Panc1 (cell line): ENCODE results near the gene ENOX2.

Experiments
- POLR2AphosphoS5 ChIP-seq: IDR thresholded peaks from 2 replicates; pipeline ENCODE4 v1.6.1; 2012; ENCODE audit warnings: mild to moderate bottlenecking, low read depth, low read length, moderate library complexity
- SIN3A ChIP-seq: IDR thresholded peaks from 2 replicates; pipeline ENCODE4 v1.6.1; 2012; ENCODE audit warnings: low read depth, mild to moderate bottlenecking, low read length, moderate library complexity, borderline replicate concordance; ENCODE audit not compliant: insufficient read depth
- TF ChIP-seq, protein P1 (sequence below): fragments of 450-650 bp; IDR thresholded peaks from 2 replicates; pipeline ENCODE4 v1.5.1; 2017; ENCODE audit warnings: mild to moderate bottlenecking

DNA sequence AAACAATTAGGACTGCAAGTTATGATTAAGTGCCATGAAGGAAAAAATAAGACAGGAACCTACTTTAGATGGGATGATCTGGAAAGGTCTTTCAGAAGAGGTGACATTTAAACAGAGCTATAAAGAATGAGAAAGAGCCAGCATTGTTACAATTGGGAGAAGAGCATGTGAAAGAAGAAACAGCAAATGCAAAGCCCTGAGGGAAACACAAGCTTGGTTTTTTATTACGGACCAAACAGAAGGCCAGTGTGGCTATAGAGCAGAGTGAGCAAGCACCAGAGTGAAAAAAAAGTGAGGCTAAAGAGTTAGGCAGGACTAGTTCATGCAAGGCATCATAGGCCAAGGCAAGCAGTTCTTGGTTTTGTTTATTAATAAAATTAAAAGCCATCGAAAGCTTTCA, 325.6 kb downstream of the ENOX2 start:
- TF ChIP-seq, protein P1, sequence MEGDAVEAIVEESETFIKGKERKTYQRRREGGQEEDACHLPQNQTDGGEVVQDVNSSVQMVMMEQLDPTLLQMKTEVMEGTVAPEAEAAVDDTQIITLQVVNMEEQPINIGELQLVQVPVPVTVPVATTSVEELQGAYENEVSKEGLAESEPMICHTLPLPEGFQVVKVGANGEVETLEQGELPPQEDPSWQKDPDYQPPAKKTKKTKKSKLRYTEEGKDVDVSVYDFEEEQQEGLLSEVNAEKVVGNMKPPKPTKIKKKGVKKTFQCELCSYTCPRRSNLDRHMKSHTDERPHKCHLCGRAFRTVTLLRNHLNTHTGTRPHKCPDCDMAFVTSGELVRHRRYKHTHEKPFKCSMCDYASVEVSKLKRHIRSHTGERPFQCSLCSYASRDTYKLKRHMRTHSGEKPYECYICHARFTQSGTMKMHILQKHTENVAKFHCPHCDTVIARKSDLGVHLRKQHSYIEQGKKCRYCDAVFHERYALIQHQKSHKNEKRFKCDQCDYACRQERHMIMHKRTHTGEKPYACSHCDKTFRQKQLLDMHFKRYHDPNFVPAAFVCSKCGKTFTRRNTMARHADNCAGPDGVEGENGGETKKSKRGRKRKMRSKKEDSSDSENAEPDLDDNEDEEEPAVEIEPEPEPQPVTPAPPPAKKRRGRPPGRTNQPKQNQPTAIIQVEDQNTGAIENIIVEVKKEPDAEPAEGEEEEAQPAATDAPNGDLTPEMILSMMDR, result no peak
- TF ChIP-seq SIN3A (no peak), POLR2AphosphoS5 (no peak)
